ENCODE measurements around the gene CLPSL1. TPM values are rescaled to one million over a fixed set of nuclear protein-coding genes. Genes with fewer than 3 reads are reported as not detected.

CLPSL1 gene
- total RNA-seq, 1 experiment from 2014 or later: not detected

DNA sequence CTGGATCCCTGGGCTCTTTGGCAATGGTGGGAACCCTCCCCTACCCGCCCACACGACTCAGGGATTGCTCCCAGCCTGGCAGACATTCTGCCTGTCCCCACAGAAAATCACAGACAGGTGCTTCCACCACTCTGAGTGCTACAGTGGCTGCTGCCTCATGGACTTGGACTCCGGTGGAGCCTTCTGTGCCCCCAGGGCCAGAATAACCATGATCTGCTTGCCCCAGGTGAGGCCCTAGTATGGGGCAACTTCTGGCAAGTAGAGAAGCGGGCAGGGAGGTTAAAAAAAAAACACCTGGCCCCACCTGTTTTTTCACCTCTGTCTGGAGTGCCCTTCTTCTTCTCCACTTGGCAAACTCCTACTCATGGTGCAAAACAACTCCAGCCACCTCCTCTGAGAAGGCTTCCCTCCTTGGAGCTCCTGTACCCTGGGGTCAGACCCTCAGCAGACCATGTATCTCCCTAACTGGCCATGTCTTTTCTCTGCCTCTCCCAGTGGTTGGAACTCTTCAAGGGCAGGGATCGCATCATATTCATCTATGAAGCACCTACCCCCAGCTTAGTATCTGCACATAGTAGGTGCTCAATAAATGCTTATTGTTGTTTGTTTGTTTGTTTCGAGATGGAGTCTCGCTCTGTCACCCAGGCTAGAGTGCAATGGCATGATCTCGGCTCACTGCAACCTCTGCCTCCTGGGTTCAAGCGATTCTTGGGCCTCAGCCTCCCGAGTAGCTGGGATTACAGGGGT lies 3.3 kb upstream of the CLPSL1 start:
- Histone ChIP-seq H3K4me3 (ENCODE audit: insufficient read depth, low read depth, low read length) (no peak overlapping the region), H3K36me3 (replicated peaks; ENCODE audit: control insufficient read depth, insufficient read depth, low read length) (no peaks in the 10 kb centered on the region), H3K27me3 (ENCODE audit: control insufficient read depth, insufficient read depth, low read length) (peaks cover 5% of the 10 kb centered on the region)
- no peak for DNase-seq

DNA sequence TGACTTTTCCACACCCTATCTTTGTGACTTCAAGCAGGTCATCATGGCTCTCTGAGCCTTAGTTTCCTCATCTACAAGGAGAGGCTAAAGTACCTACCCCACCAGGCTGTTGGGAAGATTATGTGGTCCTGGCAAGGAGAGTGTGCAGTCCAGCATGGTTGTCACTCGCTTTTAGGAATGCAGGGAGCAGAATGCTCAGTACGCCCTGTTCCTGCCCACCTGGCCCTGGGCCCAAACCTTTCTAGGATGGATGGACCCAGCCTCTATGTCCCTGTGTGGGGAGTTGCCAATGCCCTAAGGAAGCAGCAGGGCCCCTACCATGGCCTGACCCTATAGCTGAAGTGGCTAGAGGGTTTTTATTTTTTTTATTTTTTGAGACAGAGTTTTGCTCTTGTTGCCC lies 2.4 kb upstream of the CLPSL1 start:
- H3K4me3 ChIP-seq (ENCODE audit: insufficient read depth, low read depth, low read length): no peak overlapping the region
- peak; percentile 6 for DNase-seq
- peaks cover 5% of the 10 kb centered on the region for H3K27me3 ChIP-seq (ENCODE audit: control insufficient read depth, insufficient read depth, low read length)
- no peaks in the 10 kb centered on the region for H3K36me3 ChIP-seq (replicated peaks; ENCODE audit: control insufficient read depth, insufficient read depth, low read length)

- Histone ChIP-seq H3K27me3 (ENCODE audit: control insufficient read depth, insufficient read depth, low read length) (peaks cover 5% of the 10 kb centered on the region), H3K4me3 (ENCODE audit: insufficient read depth, low read depth, low read length) (no peak overlapping the region), H3K36me3 (replicated peaks; ENCODE audit: control insufficient read depth, insufficient read depth, low read length) (no peaks in the 10 kb centered on the region)
- DNase-seq: peak; percentile 10
These were observed 471 bp downstream of the CLPSL1 start for GRCh38 chr6:35781290-35781689.

GRCh38 chr6:35782424-35782823 lies 1.6 kb downstream of the CLPSL1 start:
- H3K27me3 ChIP-seq (ENCODE audit: control insufficient read depth, insufficient read depth, low read length): peaks cover 2% of the 10 kb centered on the region; the same call in 1 of the 2 replicates
- H3K4me3 ChIP-seq (ENCODE audit: insufficient read depth, low read depth, low read length): no peak overlapping the region
- peak; percentile 26 for DNase-seq
- no peaks in the 10 kb centered on the region for H3K36me3 ChIP-seq (replicated peaks; ENCODE audit: control insufficient read depth, insufficient read depth, low read length)

DNA sequence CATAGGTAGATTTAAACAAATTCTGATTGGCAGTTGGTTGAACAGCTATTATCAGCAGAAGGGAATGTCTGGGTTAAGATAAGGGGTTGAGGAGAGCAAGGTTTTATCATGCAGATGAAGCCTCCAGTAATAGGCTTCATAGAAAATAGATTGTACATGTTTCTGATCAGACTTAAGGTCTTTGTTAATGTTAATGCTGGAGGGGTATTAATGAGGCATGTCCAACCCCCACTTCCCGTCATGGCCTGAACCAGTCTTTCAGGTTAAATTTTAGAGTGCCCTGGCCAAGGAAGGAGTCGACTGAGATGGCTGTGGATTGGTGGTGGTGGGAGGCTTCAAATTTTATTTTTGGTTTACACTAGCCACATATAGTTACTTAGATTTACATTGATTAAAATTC lies 3.4 kb downstream of the CLPSL1 start:
- H3K36me3 ChIP-seq (replicated peaks; ENCODE audit: control insufficient read depth, insufficient read depth, low read length): no peaks in the 10 kb centered on the region
- no peak overlapping the region for H3K4me3 ChIP-seq (ENCODE audit: insufficient read depth, low read depth, low read length)
- no peak for DNase-seq
- peaks cover 2% of the 10 kb centered on the region; the same call in 1 of the 2 replicates for H3K27me3 ChIP-seq (ENCODE audit: control insufficient read depth, insufficient read depth, low read length)

- no peak for DNase-seq
- Histone ChIP-seq H3K27me3 (ENCODE audit: control insufficient read depth, insufficient read depth, low read length) (peaks cover 2% of the 10 kb centered on the region; the same call in 1 of the 2 replicates), H3K4me3 (ENCODE audit: insufficient read depth, low read depth, low read length) (no peak overlapping the region), H3K36me3 (replicated peaks; ENCODE audit: control insufficient read depth, insufficient read depth, low read length) (no peaks in the 10 kb centered on the region)
These were observed 5.5 kb downstream of the CLPSL1 start for GRCh38 chr6:35786272-35786671.

DNA sequence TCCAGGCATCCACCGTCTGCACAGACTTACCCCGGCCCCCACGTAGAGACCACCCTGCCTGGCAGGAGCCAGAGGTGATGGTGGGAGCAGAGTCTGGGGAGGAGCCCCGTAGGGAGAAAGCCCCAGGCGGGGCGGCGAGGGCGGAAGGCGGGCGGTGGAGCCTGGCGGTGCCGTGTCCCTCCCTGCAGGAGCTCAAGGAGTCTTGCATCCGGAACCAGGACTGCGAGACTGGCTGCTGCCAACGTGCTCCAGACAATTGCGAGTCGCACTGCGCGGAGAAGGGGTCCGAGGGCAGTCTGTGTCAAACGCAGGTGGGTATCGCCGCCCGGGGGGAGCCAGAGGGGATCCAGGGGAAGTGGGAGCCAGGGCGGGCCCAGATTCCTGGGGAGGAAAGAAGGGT lies 6.0 kb downstream of the CLPSL1 start:
- Histone ChIP-seq H3K4me3 (ENCODE audit: insufficient read depth, low read depth, low read length) (no peak overlapping the region), H3K36me3 (replicated peaks; ENCODE audit: control insufficient read depth, insufficient read depth, low read length) (no peaks in the 10 kb centered on the region)
- peak; percentile 82 for DNase-seq

GRCh38 chr6:35787266-35788218 lies 6.7 kb downstream of the CLPSL1 start:
- DNase-seq: peak; percentile 65
- Histone ChIP-seq H3K27me3 (ENCODE audit: control insufficient read depth, insufficient read depth, low read length) (peaks cover 2% of the 10 kb centered on the region; the same call in 1 of the 2 replicates), H3K36me3 (replicated peaks; ENCODE audit: control insufficient read depth, insufficient read depth, low read length) (no peaks in the 10 kb centered on the region), H3K4me3 (ENCODE audit: insufficient read depth, low read depth, low read length) (no peak overlapping the region)

More for the DNA sequence above, 6.0 kb downstream of the CLPSL1 start:
- H3K27me3 ChIP-seq (ENCODE audit: control insufficient read depth, insufficient read depth, low read length): peaks cover 2% of the 10 kb centered on the region; the same call in 1 of the 2 replicates

GRCh38 chr6:35788423-35788982 lies 7.7 kb downstream of the CLPSL1 start:
- no peak overlapping the region for H3K4me3 ChIP-seq (ENCODE audit: insufficient read depth, low read depth, low read length)
- peaks cover 5% of the 10 kb centered on the region; the same call in 1 of the 2 replicates for H3K27me3 ChIP-seq (ENCODE audit: control insufficient read depth, insufficient read depth, low read length)
- no peak for DNase-seq
- H3K36me3 ChIP-seq (replicated peaks; ENCODE audit: control insufficient read depth, insufficient read depth, low read length): no peaks in the 10 kb centered on the region

- Histone ChIP-seq H3K27me3 (ENCODE audit: control insufficient read depth, insufficient read depth, low read length) (peaks cover 5% of the 10 kb centered on the region; the same call in 1 of the 2 replicates), H3K4me3 (ENCODE audit: insufficient read depth, low read depth, low read length) (no peak overlapping the region), H3K36me3 (replicated peaks; ENCODE audit: control insufficient read depth, insufficient read depth, low read length) (no peaks in the 10 kb centered on the region)
- DNase-seq: no peak
These were observed 9.9 kb downstream of the CLPSL1 start for GRCh38 chr6:35790683-35791082.

DNA sequence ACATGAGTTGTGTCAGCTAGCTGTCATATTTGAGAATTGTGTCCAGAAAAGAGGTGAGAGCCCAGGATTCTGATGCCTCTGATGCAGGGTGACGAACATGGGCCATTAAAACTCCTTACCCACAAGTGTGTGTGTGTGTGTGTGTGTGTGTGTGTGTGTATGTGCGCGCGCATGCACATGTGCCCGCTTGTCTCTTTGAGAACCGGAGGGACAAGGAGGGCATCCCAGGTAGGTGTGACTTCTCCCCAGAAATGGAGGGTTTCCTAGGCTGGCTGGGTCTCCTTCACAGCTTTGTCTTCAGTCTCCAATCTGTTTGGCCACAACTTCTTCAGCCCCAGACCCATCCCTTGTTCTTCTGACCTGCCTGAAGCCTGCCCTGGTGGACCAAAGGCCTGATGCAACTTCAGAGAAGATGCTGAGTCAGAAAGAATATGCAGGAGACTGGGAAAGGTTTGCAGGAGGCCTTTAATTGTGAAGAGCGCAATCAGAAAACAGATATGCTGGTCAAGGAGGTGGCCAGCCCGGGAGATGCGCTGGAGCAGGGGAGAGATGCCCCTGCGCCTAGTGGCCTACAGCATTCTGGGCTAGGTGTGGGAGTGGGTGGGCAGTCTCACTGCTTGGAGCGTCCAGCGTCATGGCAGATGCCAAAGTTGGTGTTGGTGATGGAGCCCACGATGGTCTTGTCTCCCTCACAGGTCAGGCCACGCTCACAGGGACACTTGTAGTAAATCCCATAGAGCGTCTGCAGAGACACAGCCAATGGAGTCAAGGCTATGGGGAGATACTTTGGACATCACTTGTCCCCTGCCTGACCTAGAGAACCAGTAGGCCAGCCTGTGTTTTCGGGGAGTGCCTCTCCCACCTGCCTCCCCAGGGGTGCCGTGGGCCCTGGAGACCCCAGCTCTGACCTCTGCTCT lies 14.0 kb downstream of the CLPSL1 start:
- peak; percentile 33 for DNase-seq
- Histone ChIP-seq H3K27me3 (ENCODE audit: control insufficient read depth, insufficient read depth, low read length) (peaks cover 2% of the 10 kb centered on the region; the same call in 1 of the 2 replicates), H3K4me3 (ENCODE audit: insufficient read depth, low read depth, low read length) (no peak overlapping the region), H3K36me3 (replicated peaks; ENCODE audit: control insufficient read depth, insufficient read depth, low read length) (no peaks in the 10 kb centered on the region)

DNA sequence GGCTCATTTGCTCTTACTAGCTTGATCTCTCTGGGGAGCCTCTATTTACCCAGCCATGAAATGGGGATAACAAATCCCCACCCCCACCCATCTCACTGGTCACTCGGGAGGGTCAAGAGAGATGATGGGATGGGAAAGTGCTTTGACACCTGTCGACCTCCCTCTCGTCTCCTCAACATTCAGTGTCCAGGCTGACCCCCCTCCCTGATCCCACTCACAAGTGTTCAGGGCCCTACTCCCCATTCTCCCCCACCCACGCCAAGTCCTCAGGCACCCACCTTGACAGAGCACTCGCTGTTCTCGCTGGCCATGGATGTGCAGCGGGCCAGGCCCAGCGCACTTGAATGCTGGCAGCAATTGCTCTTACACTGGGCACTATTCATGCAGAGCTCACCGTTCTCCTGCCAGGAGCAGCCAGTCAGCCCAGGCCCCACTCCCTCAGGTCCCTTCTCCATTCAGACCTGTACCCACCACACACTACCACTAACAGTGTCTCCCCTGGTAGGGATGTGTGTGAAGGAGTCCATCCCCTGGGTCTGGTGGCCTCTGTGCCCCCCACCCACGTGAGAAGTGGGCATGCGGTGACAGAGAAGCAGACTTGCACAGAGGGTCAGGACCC lies 14.7 kb downstream of the CLPSL1 start:
- no peak overlapping the region for H3K4me3 ChIP-seq (ENCODE audit: insufficient read depth, low read depth, low read length)
- peak; percentile 36 for DNase-seq

GRCh38 chr6:35796236-35796635 lies 15.4 kb downstream of the CLPSL1 start:
- Histone ChIP-seq H3K27me3 (ENCODE audit: control insufficient read depth, insufficient read depth, low read length) (peaks cover 2% of the 10 kb centered on the region; the same call in 1 of the 2 replicates), H3K36me3 (replicated peaks; ENCODE audit: control insufficient read depth, insufficient read depth, low read length) (no peaks in the 10 kb centered on the region), H3K4me3 (ENCODE audit: insufficient read depth, low read depth, low read length) (no peak overlapping the region)
- peak; percentile 29 for DNase-seq

More for the DNA sequence above, 14.7 kb downstream of the CLPSL1 start:
- Histone ChIP-seq H3K27me3 (ENCODE audit: control insufficient read depth, insufficient read depth, low read length) (peaks cover 2% of the 10 kb centered on the region; the same call in 1 of the 2 replicates), H3K36me3 (replicated peaks; ENCODE audit: control insufficient read depth, insufficient read depth, low read length) (no peaks in the 10 kb centered on the region)
